SK-N-SH treated with all-trans-retinoic acid at 6 μM for 48 hours (cell line): ENCODE results near the gene SDC3.
A peak's percentile ranks its signal among the peaks of the same experiment; 100 is the strongest.

ENCODE experiments used
- ATAC-seq: fragments of 200-7000 bp; cut with Tn5 transposase; 3 replicates; pipeline ENCODE4 v1.9.1; 2020; ENCODE audit warnings: mild to moderate bottlenecking, moderate library complexity
- ARNTL ChIP-seq: fragments of 450-650 bp; formaldehyde crosslinking; IDR thresholded peaks from 2 replicates; pipeline ENCODE4 v1.5.0; 2020; ENCODE audit warnings: low read depth, mild to moderate bottlenecking, moderate library complexity, borderline replicate concordance
- BACH2 ChIP-seq: fragments of 250-450 bp; sonication (Bioruptor Pico); IDR thresholded peaks from 2 replicates; pipeline ENCODE4 v1.9.0; 2021; ENCODE audit warnings: mild to moderate bottlenecking, borderline replicate concordance
- CSDC2 ChIP-seq: fragments of 250-450 bp; sonication (Bioruptor Pico); IDR thresholded peaks from 2 replicates; pipeline ENCODE4 v1.5.0; 2020; ENCODE audit warnings: mild to moderate bottlenecking, moderate library complexity
- ESRRG ChIP-seq: fragments of 250-450 bp; sonication (Bioruptor Pico); IDR thresholded peaks from 2 replicates; pipeline ENCODE4 v1.6.1; 2021; ENCODE audit warnings: mild to moderate bottlenecking
- GLIS3 ChIP-seq: fragments of 250-450 bp; sonication (Bioruptor Pico); IDR thresholded peaks from 2 replicates; pipeline ENCODE4 v1.5.0; 2020; ENCODE audit warnings: mild to moderate bottlenecking, moderate library complexity
- ISL1 ChIP-seq: fragments of 250-450 bp; sonication (Bioruptor Pico); IDR thresholded peaks from 2 replicates; pipeline ENCODE4 v2.1.2; 2022; ENCODE audit warnings: mild to moderate bottlenecking, moderate library complexity
- OSR1 ChIP-seq: fragments of 250-450 bp; sonication (Bioruptor Pico); IDR thresholded peaks from 2 replicates; pipeline ENCODE4 v1.8.0; 2022; ENCODE audit warnings: moderate library complexity, mild to moderate bottlenecking, inconsistent platforms
- PPARA ChIP-seq: fragments of 250-450 bp; sonication (Bioruptor Pico); IDR thresholded peaks from 2 replicates; pipeline ENCODE4 v1.5.0; 2020; ENCODE audit warnings: mild to moderate bottlenecking, borderline replicate concordance
- RARB ChIP-seq: fragments of 250-450 bp; sonication (Bioruptor Pico); IDR thresholded peaks from 2 replicates; pipeline ENCODE4 v1.8.0; 2021; ENCODE audit warnings: mild to moderate bottlenecking, moderate library complexity
- SNAI2 ChIP-seq: fragments of 250-450 bp; sonication (Bioruptor Pico); IDR thresholded peaks from 2 replicates; pipeline ENCODE4 v1.5.0; 2020; ENCODE audit warnings: mild to moderate bottlenecking, moderate library complexity
- TCF4 ChIP-seq: fragments of 250-450 bp; sonication (Bioruptor Pico); IDR thresholded peaks from 2 replicates; pipeline ENCODE4 v1.8.0; 2021; ENCODE audit warnings: mild to moderate bottlenecking, moderate library complexity, borderline replicate concordance
- TOX ChIP-seq: fragments of 250-450 bp; sonication (Bioruptor Pico); IDR thresholded peaks from 2 replicates; pipeline ENCODE4 v1.8.0; 2021; ENCODE audit warnings: mild to moderate bottlenecking, moderate library complexity, borderline replicate concordance
- ZC3H10 ChIP-seq: fragments of 250-450 bp; sonication (Bioruptor Pico); IDR thresholded peaks from 2 replicates; pipeline ENCODE4 v1.5.1; 2021; ENCODE audit warnings: mild to moderate bottlenecking, moderate library complexity
- ZFP3 ChIP-seq: fragments of 250-450 bp; sonication (Bioruptor Pico); IDR thresholded peaks from 2 replicates; pipeline ENCODE4 v1.5.0; 2020; ENCODE audit warnings: mild to moderate bottlenecking, moderate library complexity
- ZFP30 ChIP-seq: fragments of 450-650 bp; formaldehyde crosslinking; IDR thresholded peaks from 2 replicates; pipeline ENCODE4 v1.5.0; 2022; ENCODE audit warnings: mild to moderate bottlenecking, moderate library complexity
- ZNF565 ChIP-seq: fragments of 450-650 bp; formaldehyde crosslinking; conservative IDR thresholded peaks from 2 replicates; pipeline ENCODE4 v1.5.0; 2020; ENCODE audit warnings: low read depth, mild to moderate bottlenecking, moderate library complexity
- ZNF70 ChIP-seq: fragments of 450-650 bp; formaldehyde crosslinking; IDR thresholded peaks from 2 replicates; pipeline ENCODE4 v1.5.0; 2020; ENCODE audit warnings: mild to moderate bottlenecking, moderate library complexity
- ZNF8 ChIP-seq: fragments of 450-650 bp; formaldehyde crosslinking; IDR thresholded peaks from 2 replicates; pipeline ENCODE4 v1.5.0; 2020; ENCODE audit warnings: mild to moderate bottlenecking, moderate library complexity
- TF ChIP-seq, protein P1 (sequence below): fragments of 250-450 bp; sonication (Bioruptor Pico); IDR thresholded peaks from 2 replicates; pipeline ENCODE4 v1.5.0; 2020; ENCODE audit warnings: mild to moderate bottlenecking, moderate library complexity
- TF ChIP-seq, protein P2 (sequence below): fragments of 250-450 bp; sonication (Bioruptor Pico); IDR thresholded peaks from 2 replicates; pipeline ENCODE4 v1.8.0; 2021; ENCODE audit warnings: low read depth, mild to moderate bottlenecking, moderate library complexity, borderline replicate concordance
- TF ChIP-seq, protein P3 (sequence below): fragments of 250-450 bp; sonication (Bioruptor Pico); IDR thresholded peaks from 2 replicates; pipeline ENCODE4 v1.5.1; 2021; ENCODE audit warnings: mild to moderate bottlenecking, moderate library complexity
- TF ChIP-seq, protein P4 (sequence below): fragments of 250-450 bp; sonication (Bioruptor Pico); IDR thresholded peaks from 2 replicates; pipeline ENCODE4 v1.5.1; 2020; ENCODE audit warnings: low read depth, mild to moderate bottlenecking, moderate library complexity

SDC3 gene

DNA sequence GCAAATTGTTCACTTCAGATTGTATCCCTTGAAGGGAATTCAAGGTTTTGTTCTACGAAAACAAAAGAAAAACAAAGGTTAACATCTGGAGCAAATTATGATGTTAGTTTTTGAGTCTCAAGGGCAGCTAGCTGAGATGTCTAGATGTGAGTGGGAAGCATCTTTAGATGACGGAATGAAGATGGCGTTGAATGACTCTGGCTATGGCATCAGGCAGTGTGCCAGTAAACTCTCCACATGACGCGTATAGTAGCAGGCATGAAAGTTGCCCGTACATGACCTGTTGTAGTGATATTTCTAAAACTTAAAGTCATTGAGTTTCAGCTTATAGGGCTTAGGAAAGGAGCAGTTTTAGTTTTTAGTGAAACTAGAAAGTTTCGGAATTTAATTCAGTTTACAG lies 12.3 kb upstream of the SDC3 start:
- TF ChIP-seq, protein P1, sequence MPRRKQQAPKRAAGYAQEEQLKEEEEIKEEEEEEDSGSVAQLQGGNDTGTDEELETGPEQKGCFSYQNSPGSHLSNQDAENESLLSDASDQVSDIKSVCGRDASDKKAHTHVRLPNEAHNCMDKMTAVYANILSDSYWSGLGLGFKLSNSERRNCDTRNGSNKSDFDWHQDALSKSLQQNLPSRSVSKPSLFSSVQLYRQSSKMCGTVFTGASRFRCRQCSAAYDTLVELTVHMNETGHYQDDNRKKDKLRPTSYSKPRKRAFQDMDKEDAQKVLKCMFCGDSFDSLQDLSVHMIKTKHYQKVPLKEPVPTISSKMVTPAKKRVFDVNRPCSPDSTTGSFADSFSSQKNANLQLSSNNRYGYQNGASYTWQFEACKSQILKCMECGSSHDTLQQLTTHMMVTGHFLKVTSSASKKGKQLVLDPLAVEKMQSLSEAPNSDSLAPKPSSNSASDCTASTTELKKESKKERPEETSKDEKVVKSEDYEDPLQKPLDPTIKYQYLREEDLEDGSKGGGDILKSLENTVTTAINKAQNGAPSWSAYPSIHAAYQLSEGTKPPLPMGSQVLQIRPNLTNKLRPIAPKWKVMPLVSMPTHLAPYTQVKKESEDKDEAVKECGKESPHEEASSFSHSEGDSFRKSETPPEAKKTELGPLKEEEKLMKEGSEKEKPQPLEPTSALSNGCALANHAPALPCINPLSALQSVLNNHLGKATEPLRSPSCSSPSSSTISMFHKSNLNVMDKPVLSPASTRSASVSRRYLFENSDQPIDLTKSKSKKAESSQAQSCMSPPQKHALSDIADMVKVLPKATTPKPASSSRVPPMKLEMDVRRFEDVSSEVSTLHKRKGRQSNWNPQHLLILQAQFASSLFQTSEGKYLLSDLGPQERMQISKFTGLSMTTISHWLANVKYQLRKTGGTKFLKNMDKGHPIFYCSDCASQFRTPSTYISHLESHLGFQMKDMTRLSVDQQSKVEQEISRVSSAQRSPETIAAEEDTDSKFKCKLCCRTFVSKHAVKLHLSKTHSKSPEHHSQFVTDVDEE (CRISPR knock-in tag): no peak
- TF ChIP-seq ISL1 (CRISPR knock-in tag) (no peak), ZNF70 (no peak), ZFP3 (CRISPR knock-in tag) (no peak), ZNF8 (CRISPR knock-in tag) (no peak), TCF4 (CRISPR knock-in tag) (no peak), BACH2 (no peak), ESRRG (CRISPR knock-in tag) (no peak), ZFP30 (CRISPR knock-in tag) (no peak)
- TF ChIP-seq, protein P2, sequence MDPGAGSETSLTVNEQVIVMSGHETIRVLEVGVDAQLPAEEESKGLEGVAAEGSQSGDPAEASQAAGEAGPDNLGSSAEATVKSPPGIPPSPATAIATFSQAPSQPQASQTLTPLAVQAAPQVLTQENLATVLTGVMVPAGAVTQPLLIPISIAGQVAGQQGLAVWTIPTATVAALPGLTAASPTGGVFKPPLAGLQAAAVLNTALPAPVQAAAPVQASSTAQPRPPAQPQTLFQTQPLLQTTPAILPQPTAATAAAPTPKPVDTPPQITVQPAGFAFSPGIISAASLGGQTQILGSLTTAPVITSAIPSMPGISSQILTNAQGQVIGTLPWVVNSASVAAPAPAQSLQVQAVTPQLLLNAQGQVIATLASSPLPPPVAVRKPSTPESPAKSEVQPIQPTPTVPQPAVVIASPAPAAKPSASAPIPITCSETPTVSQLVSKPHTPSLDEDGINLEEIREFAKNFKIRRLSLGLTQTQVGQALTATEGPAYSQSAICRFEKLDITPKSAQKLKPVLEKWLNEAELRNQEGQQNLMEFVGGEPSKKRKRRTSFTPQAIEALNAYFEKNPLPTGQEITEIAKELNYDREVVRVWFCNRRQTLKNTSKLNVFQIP: no peak
- peak; percentile 21; the same call in 1 of the 3 replicates for ATAC-seq

DNA sequence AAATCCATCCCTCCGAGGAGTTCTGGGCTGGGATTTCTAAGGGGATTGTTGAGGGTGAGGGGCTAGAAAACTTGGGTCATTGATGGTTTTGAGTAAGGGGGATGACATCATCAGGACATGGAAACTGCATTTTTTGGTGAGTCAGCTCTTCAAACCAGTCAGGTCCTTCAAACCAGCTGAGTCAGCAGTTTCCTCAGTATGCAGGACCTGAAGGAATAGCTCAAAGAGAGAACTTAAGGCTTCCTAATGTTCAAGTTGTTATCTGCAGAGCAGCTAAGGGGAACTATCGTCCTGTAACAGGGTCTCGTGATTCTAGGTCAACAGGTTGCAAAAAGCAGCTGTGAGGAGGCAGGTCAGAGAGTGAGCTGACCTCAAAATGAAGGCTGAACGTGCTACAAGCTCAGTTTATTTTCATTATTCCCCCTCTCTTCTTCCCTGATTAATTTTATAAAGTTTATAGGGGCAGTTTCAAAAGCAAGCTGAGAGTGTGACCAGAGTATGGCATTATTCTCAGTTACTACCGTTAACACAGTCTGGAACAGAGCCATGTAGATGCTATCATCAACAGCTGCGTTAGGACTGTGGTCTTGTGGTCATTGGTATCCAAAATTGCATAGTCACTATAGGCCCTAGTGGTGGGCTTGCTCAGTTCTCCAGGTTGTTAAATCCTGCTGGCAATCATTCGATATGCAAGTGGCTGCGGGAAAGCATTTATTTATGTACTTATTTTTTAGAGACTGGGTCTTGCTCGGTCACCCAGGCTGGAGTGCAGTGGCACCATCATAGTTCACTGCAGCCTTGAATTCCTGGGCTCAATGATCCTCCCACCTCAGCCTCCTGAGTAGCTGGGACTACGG lies 10.7 kb upstream of the SDC3 start:
- TF ChIP-seq PPARA (CRISPR knock-in tag): no peak
- TF ChIP-seq ZNF565: no peak
- TF ChIP-seq ZNF8 (CRISPR knock-in tag): no peak
- peak; percentile 80; the same call in 1 of the 2 replicates for TF ChIP-seq BACH2
- no peak for TF ChIP-seq ISL1 (CRISPR knock-in tag)
- TF ChIP-seq OSR1 (CRISPR knock-in tag): no peak
- TF ChIP-seq ZFP3 (CRISPR knock-in tag): no peak
- TF ChIP-seq ZFP30 (CRISPR knock-in tag): no peak
- TF ChIP-seq, protein P1 (CRISPR knock-in tag): 0 out of 2 replicates have a peak, but pooled peaks have one; percentile 31
- peak; percentile 56 for ATAC-seq

DNA sequence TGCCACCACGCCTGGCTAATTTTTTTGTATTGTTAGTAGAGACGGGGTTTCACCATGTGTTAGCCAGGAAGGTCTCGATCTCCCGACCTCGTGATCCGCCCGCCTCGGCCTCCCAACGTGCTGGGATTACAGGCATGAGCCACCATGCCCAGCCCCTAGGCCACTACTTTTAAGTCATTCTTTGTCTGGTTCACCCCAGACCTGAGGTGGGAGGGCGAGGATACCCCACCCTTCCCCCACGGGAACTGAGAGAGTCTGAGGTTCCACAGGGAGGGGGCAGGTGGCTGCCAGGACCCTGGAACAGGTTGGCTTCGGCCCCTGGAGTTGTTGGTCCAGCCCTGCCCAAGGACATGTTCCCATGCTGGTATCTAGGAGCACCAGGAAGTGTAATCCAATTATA lies 7.7 kb upstream of the SDC3 start:
- TF ChIP-seq, protein P3, sequence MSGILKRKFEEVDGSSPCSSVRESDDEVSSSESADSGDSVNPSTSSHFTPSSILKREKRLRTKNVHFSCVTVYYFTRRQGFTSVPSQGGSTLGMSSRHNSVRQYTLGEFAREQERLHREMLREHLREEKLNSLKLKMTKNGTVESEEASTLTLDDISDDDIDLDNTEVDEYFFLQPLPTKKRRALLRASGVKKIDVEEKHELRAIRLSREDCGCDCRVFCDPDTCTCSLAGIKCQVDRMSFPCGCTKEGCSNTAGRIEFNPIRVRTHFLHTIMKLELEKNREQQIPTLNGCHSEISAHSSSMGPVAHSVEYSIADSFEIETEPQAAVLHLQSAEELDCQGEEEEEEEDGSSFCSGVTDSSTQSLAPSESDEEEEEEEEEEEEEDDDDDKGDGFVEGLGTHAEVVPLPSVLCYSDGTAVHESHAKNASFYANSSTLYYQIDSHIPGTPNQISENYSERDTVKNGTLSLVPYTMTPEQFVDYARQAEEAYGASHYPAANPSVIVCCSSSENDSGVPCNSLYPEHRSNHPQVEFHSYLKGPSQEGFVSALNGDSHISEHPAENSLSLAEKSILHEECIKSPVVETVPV (CRISPR knock-in tag): no peak
- TF ChIP-seq SNAI2 (no peak), ZC3H10 (CRISPR knock-in tag) (no peak), TCF4 (CRISPR knock-in tag) (no peak), TOX (no peak), ARNTL (CRISPR knock-in tag) (no peak), BACH2 (no peak), GLIS3 (no peak), CSDC2 (no peak), ZNF565 (no peak), ZNF8 (CRISPR knock-in tag) (no peak), ZFP3 (CRISPR knock-in tag) (no peak), PPARA (CRISPR knock-in tag) (no peak), RARB (no peak), ISL1 (CRISPR knock-in tag) (no peak)
- TF ChIP-seq, protein P4, sequence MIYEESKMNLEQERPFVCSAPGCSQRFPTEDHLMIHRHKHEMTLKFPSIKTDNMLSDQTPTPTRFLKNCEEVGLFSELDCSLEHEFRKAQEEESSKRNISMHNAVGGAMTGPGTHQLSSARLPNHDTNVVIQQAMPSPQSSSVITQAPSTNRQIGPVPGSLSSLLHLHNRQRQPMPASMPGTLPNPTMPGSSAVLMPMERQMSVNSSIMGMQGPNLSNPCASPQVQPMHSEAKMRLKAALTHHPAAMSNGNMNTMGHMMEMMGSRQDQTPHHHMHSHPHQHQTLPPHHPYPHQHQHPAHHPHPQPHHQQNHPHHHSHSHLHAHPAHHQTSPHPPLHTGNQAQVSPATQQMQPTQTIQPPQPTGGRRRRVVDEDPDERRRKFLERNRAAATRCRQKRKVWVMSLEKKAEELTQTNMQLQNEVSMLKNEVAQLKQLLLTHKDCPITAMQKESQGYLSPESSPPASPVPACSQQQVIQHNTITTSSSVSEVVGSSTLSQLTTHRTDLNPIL (CRISPR knock-in tag): no peak
- TF ChIP-seq, protein P1 (CRISPR knock-in tag): no peak
- TF ChIP-seq, all 23 proteins: peak for 0
- ATAC-seq: no peak
